Measurements from ENCODE around the gene LCOR.

DNA sequence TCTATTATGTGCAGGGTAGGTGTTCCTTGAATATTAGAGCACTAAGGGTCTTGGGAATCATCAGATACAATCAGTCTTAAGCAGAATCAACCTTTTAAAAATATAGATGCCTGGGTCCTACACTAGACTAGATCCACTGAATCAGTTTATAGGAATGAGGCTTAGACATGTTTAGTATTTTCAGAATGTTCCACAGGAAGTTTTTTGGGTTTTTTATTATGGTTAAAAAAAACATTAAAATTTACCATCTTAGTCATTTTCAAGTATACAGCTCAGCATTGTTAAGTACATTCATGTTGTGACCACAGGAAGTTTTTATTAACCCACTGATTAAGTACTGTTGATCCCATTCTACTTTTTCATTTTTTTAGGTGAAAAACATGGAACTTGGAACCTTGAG, 135.7 kb downstream of the LCOR start:
- no peak for TF ChIP-seq POLR2A (IDR thresholded peaks at IDR 0.05)
- TF ChIP-seq, protein P1, sequence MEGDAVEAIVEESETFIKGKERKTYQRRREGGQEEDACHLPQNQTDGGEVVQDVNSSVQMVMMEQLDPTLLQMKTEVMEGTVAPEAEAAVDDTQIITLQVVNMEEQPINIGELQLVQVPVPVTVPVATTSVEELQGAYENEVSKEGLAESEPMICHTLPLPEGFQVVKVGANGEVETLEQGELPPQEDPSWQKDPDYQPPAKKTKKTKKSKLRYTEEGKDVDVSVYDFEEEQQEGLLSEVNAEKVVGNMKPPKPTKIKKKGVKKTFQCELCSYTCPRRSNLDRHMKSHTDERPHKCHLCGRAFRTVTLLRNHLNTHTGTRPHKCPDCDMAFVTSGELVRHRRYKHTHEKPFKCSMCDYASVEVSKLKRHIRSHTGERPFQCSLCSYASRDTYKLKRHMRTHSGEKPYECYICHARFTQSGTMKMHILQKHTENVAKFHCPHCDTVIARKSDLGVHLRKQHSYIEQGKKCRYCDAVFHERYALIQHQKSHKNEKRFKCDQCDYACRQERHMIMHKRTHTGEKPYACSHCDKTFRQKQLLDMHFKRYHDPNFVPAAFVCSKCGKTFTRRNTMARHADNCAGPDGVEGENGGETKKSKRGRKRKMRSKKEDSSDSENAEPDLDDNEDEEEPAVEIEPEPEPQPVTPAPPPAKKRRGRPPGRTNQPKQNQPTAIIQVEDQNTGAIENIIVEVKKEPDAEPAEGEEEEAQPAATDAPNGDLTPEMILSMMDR (IDR thresholded peaks at IDR 0.05), result no peak

All from thyroid gland (tissue), 4 donors.